Hepatocyte (in vitro differentiated cells): Measurements from ENCODE around the gene IGF1.

ENCODE experiments used
- CTCF ChIP-seq: fragments of 200-600 bp; sonication (generic); IDR thresholded peaks from 2 replicates; pipeline ENCODE4 v1.5.1; 2016; ENCODE audit warnings: antibody characterized with exemption, mild to moderate bottlenecking; ENCODE audit not compliant: poor library complexity
- EZH2 ChIP-seq: fragments of 200-600 bp; sonication (generic); IDR thresholded peaks from 2 replicates; pipeline ENCODE4 v1.6.1; 2016; ENCODE audit warnings: antibody characterized with exemption, mild to moderate bottlenecking, borderline replicate concordance
- EZH2phosphoT487 ChIP-seq: fragments of 200-600 bp; sonication (generic); IDR thresholded peaks from one replicate; pipeline ENCODE4 v1.6.1; 2018; ENCODE audit warnings: antibody characterized with exemption, mild to moderate bottlenecking, low read depth, moderate library complexity; ENCODE audit not compliant: unreplicated experiment, severe bottlenecking

DNA sequence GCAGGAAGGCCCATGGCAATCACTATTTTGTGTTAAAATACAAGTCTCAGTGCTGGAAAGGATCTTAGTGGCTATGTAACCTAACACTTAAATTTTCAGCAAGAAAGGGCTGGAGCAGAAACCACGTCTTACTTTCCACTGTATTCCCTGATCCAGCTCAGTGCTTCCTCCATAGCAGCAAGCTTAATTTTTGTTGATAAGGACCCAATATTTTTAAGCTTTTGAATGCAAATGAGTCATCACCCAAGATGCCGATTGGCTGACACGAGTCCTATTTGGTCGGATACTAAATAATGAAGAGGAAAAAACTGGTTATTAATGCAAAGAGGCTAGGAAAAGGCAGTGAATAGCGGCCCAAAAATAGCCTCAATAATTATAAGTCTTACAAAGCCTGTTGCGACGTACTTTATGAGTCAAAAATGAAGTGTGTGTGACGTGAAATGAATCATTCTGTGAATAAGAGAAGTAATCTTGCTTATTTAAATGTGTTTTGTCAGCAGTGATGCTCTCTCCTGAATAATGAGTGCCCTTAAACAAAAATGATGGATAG lies 46.9 kb upstream of the IGF1 start:
- no peak for TF ChIP-seq CTCF
- TF ChIP-seq EZH2: no peak
- TF ChIP-seq EZH2phosphoT487: no peak
